ENCODE data around the gene KCNQ1OT1.

KCNQ1OT1 gene

GRCh38 chr11:2575591-2576051 lies 124.2 kb downstream of the KCNQ1OT1 start:
- no peak overlapping the region for H3K4me3 ChIP-seq (ENCODE audit: low read depth, low read length)

GRCh38 chr11:2574553-2575535 lies 125.0 kb downstream of the KCNQ1OT1 start:
- DNase-seq (ENCODE audit: low read depth) = no peak
- H3K4me3 ChIP-seq (ENCODE audit: low read depth, low read length) = no peak overlapping the region
- no peak for TF ChIP-seq MAX (IDR thresholded peaks at IDR 0.05; ENCODE audit: low read depth, low read length)
- no peak for TF ChIP-seq POLR2A (IDR thresholded peaks at IDR 0.05; ENCODE audit: extremely low read depth, insufficient read length)
- TF ChIP-seq MYC (IDR thresholded peaks at IDR 0.05; ENCODE audit: low read depth, low read length) = no peak
- no peak for TF ChIP-seq CTCF (IDR thresholded peaks at IDR 0.05; ENCODE audit: low read depth, low read length)

More at GRCh38 chr11:2575591-2576051, 124.2 kb downstream of the KCNQ1OT1 start:
- DNase-seq (ENCODE audit: low read depth) = no peak
- TF ChIP-seq CTCF (IDR thresholded peaks at IDR 0.05; ENCODE audit: low read depth, low read length) (no peak), POLR2A (IDR thresholded peaks at IDR 0.05; ENCODE audit: extremely low read depth, insufficient read length) (no peak), MAX (IDR thresholded peaks at IDR 0.05; ENCODE audit: low read depth, low read length) (no peak), MYC (IDR thresholded peaks at IDR 0.05; ENCODE audit: low read depth, low read length) (no peak)

GRCh38 chr11:2574043-2574552 lies 125.7 kb downstream of the KCNQ1OT1 start:
- DNase-seq (ENCODE audit: low read depth) = no peak
- no peak overlapping the region for H3K4me3 ChIP-seq (ENCODE audit: low read depth, low read length)
- TF ChIP-seq POLR2A (IDR thresholded peaks at IDR 0.05; ENCODE audit: extremely low read depth, insufficient read length) (no peak), MAX (IDR thresholded peaks at IDR 0.05; ENCODE audit: low read depth, low read length) (no peak), CTCF (IDR thresholded peaks at IDR 0.05; ENCODE audit: low read depth, low read length) (no peak), MYC (IDR thresholded peaks at IDR 0.05; ENCODE audit: low read depth, low read length) (no peak)

DNA sequence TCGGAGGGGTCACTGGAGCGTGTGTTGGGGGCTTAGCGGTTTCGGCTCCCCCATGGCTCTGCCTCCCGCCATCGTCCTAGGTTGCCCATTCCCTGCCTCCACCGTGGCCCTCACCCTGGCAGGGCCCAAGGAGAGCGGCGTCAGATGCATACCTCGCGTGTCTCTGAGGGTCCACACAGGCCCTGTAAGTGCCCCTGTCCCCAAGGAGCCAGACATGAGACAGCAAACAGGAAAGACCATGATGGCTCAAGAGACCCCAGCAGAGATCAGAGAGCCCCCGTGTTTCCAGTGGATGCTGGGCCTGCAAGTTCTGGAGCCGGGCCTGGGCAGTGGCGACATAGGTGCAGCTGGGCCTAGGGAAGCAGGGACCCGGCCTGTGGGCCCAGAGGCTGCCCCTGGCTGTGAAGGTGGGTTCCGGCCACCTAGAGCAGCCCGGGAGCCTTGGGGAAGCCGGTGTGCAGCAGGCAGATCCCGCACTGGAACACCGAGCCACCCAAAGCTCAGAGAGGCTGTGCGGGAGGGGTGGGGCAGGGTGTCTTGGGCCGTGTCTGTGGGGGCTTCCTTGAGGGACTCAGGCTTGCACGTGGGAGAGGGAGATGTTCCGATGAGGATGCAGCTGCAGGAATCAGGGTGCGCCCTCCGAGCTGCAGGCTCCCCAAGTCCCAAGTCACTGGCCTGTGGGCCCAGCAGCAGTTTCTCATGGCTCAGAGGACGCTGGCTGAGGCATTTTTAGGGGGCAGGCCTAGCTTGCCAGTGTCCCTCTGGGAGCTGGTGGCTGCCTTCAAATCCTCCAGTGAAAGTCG lies 126.4 kb downstream of the KCNQ1OT1 start:
- TF ChIP-seq MYC (IDR thresholded peaks at IDR 0.05; ENCODE audit: low read depth, low read length) (no peak), MAX (IDR thresholded peaks at IDR 0.05; ENCODE audit: low read depth, low read length) (no peak), CTCF (IDR thresholded peaks at IDR 0.05; ENCODE audit: low read depth, low read length) (no peak), POLR2A (IDR thresholded peaks at IDR 0.05; ENCODE audit: extremely low read depth, insufficient read length) (no peak)
- H3K4me3 ChIP-seq (ENCODE audit: low read depth, low read length) = no peak overlapping the region
- no peak for DNase-seq (ENCODE audit: low read depth)

DNA sequence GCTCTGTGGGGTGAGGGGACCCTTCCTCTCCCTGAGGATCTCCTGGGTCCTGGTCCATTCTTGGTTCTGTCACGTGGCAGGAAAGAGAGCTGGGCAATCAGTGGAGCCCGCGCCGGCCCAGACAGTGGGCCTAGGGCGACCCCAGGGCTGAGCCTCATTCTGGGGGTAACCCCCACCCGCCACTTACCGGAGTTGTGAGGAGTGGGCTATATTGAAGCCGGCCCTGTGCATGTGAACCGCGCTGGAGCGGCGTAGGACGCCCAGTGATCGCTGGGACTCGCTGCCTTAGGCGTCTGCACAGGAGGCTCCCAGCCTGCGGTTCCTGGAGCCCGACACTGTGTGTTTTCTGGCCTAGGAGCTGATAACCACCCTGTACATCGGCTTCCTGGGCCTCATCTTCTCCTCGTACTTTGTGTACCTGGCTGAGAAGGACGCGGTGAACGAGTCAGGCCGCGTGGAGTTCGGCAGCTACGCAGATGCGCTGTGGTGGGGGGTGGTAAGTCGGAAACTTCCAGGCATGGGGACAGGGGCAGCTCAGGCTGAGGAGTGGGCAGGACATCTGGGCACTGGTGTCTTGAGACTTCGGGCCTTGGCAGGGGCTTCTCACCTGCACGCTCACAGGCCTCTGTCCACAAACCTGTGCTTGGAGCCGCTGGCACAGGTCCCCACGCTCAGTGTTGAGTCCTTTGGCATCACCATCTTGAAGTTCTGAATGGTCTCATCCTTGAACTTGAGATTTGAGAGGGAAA lies 127.1 kb downstream of the KCNQ1OT1 start:
- no peak overlapping the region for H3K4me3 ChIP-seq (ENCODE audit: low read depth, low read length)
- TF ChIP-seq MYC (IDR thresholded peaks at IDR 0.05; ENCODE audit: low read depth, low read length) (no peak), POLR2A (IDR thresholded peaks at IDR 0.05; ENCODE audit: extremely low read depth, insufficient read length) (no peak), MAX (IDR thresholded peaks at IDR 0.05; ENCODE audit: low read depth, low read length) (no peak), CTCF (IDR thresholded peaks at IDR 0.05; ENCODE audit: low read depth, low read length) (no peak)
- DNase-seq (ENCODE audit: low read depth) = no peak
